Left hindlimb (tissue), 1 donor: Measurements from ENCODE around the gene ST6GAL1.
"Not testable (repeated sequence)": the region's sequence is repeated elsewhere in the genome, so short reads cannot be mapped to it uniquely, and the experiment has no call there.

ENCODE experiments used
- DNase-seq: peaks from one replicate; pipeline ENCODE4 v3.0.0-alpha.2; 2018

ST6GAL1 gene

GRCh38 chr3:187054433-187054832, 124.1 kb downstream of the ST6GAL1 start:
- DNase-seq = not testable (repeated sequence)

GRCh38 chr3:187057803-187058202, 127.5 kb downstream of the ST6GAL1 start:
- not testable (repeated sequence) for DNase-seq

- DNase-seq = no peak
Observed at GRCh38 chr3:187061748-187062147, 131.4 kb downstream of the ST6GAL1 start.

DNA sequence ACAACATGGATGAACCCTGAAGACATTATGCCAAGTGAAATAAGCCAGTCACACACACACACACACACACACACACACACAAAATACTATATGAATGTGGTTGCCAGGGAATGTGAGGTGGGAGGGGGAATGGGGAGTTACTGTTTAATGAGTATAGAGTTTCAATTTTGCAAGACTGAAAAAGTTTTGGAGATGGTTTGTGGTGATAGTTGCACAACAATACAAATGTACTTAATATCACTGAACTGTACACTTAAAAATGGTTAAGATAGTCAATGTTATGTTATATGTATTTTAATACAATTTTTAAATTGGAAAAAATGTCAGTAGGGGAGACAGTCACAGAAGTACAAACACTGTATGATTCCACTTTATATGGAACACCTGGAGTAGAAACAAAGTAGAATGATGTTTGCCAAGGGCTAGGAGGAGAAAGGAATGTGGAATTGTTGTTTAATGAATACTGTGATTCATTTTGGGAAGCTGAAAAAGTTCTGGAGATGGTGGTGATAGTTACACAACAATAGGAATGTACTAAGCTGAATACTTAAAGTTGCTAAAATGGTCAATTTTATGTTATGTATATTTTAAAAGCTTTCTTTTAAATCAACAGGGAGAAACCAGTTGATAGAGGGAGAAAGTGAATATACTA, 132.3 kb downstream of the ST6GAL1 start:
- DNase-seq = no peak

DNA sequence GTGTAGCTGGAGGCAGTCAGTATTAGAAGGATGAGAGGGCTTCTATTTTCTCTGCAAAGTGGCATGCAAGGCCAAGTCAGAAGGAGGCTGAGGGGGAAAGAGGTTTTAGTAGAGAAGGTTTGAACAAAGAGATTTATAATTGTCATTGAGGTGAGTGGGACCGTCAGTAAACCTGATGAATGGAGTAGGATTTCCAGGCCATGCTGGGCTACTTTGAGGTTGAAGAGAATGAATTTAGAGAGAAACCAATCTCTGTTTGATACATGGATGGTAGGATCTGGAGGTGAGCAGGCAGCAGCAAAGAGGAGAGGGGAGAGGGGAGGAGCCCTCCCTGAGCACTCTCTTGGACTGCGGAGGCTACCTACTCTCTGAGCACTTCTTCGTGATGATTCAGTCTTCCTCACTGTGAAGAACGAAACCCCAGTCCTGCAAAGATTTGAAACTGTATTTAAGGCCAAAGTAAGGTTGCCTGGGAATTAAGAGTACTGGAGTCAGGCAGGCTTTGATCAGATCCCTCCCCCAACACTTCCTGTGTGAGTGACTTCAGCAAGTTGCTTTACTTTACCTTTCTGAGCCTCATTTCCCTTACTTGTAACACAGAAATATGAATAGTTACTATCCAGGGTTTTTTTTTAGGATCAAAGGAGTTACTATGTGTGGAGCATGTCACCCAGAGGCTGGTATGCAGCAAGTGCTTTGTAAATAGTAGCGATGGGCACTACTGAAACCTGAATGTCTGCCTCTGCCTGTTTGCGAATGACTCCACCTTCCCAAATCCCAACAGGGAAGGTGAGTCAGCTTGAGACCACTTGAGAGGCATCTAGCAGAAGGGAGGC, 133.2 kb downstream of the ST6GAL1 start:
- DNase-seq = no peak

- DNase-seq = no peak
Observed at GRCh38 chr3:187064210-187065115, 134.1 kb downstream of the ST6GAL1 start.

- DNase-seq = no peak
Observed at GRCh38 chr3:187066228-187066995, 136.1 kb downstream of the ST6GAL1 start.

DNA sequence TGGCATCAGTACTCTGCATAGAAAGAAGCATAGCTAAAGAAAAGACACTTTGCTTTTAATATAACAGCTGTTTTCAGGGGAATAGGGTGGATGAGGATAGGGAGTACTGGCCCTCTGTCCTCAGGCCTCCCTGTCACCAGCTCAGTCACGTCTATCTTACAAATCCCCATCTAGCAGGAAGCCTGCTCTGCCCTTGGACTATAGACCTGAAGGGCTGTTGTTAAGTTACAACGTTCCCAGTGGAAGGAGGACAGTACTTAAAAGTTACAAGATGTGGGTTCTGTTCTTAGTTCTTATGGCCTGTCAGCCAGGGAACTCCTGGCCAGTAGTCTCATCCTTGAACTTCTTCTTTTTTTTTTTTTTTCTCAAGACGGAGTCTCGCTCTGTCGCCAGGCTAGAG, 138.5 kb downstream of the ST6GAL1 start:
- DNase-seq = no peak

DNA sequence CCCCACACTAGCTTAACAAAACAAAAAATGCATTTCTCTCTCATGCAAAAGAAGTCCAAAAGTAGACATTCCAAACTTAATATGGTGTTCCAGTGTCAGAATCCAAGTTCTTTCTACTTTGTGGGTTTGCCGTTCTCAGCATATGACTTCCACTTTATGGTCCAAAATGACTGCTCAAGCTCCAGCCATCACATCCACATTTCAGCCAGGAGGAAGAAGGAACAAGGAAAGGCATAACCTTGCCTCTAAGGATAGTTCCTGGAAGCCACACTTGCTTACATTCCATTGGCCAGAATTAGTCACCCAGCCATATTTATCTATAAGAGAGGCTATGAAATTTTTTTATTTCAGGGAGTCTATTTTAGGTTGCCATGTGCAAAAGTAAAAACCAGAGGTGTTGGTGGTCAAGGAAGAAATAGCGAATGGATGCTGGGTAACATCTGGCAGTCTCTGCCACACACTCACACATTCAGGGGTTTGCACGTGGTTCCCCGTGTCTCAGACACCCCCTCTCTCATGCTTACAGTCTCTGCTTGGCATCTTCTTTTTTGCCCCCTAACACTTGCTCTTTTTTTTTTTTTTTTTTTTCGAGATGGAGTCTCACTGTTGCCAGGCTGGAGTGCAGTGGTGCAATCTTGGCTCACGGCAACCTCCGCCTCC, 139.7 kb downstream of the ST6GAL1 start:
- DNase-seq = no peak

DNA sequence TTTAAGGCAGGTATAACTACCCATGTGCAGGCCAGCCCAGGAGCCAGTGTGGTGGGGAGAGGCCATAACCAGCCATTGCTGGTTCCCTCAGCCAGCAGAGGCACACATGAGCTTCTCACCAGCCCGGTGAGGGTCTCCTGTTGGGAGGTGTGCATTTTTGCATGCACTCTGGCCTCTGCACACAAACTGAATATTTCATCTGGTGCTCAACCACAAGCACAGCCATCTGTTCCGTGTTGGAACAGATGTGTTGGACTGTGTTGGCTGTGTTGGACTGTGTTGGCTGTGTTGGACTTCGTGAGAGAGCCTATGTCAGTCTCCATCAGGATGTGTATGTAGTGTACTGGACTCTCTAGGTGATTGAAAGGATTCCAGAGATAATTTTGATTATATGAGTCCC, 141.8 kb downstream of the ST6GAL1 start:
- DNase-seq = no peak

- no peak for DNase-seq
Observed at GRCh38 chr3:187072511-187072910, 142.2 kb downstream of the ST6GAL1 start.

- DNase-seq = no peak
Observed at GRCh38 chr3:187073581-187074098, 143.3 kb downstream of the ST6GAL1 start.

- no peak for DNase-seq
Observed at GRCh38 chr3:187074846-187075245, 144.5 kb downstream of the ST6GAL1 start.

GRCh38 chr3:187076297-187076696, 146.0 kb downstream of the ST6GAL1 start:
- DNase-seq = no peak

- DNase-seq = no peak
Observed at GRCh38 chr3:187077085-187077484, 146.8 kb downstream of the ST6GAL1 start.

- no peak for DNase-seq
Observed at GRCh38 chr3:187077537-187077936, 147.2 kb downstream of the ST6GAL1 start.

DNA sequence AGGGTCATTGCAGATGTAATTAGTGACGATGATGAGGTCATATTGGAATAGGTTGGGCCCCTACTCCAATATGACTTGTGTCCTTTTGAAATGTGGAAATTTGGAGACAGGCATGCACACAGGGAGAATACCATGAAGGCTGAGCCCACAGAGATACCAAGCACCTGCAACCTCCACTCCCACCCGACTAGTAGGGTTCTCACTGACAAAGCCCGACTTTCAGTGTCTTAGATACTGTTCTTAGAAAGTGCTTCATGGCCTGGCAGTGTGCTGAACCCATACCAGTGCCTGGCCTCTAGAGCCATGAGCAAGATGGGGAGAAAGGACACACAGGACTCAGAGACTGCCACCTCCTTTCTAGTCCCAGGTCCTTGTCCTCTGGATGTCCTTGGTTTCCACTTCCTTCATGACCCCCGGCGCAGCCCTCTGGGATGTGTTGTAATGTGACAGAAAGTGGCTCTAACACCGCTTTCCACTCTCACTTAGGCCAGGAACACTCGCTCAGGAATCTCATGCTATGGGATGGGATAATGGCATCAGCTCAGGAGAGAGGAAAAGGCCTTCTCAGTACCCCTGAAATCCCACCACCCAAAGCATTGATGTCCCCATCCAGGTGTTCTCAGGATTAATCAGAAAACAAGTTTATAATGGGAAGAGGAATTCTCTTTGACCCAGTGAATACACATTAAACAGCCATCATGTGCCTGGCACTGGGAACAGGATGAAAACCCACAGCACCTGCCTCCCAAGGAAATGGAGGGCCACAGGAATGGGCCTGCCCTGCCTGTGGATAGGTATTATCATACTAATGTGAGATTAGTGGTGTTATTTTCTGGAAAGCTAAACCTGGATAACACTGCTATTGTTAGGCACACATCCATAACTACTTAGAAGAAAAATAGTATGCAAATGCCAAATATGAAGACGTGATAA, 149.0 kb downstream of the ST6GAL1 start:
- no peak for DNase-seq

GRCh38 chr3:187080799-187081450, 150.6 kb downstream of the ST6GAL1 start:
- DNase-seq = no peak

DNA sequence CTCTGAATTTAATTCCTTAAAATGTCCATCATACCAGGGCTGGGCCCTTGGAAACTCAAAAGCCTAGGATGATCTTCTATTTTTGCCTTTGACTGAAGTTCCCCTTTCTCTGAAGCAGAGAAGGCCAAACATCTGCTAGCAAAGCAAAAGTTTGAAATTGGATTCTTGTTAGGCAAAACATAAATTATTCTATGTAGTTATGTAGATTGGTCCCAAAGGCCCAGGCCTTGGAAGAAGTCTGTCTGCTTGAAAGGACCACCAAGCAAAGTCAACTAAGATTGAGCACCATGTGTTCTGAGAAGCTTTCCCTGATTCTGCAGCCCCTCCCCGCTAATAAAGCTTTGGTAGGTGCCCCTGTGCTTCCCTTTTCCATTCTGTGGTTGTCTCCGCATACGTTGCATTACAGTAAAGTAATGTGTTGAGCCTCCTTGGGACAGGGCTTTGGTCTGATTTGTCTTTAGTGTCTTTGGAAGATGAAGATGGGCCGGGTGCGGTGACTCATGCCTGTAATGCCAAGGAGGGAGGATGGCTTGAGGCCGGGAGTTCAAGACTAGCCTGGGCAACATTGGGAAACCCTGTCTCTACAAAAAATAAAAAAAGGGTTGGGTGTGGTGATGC, 152.5 kb downstream of the ST6GAL1 start:
- DNase-seq = no peak

DNA sequence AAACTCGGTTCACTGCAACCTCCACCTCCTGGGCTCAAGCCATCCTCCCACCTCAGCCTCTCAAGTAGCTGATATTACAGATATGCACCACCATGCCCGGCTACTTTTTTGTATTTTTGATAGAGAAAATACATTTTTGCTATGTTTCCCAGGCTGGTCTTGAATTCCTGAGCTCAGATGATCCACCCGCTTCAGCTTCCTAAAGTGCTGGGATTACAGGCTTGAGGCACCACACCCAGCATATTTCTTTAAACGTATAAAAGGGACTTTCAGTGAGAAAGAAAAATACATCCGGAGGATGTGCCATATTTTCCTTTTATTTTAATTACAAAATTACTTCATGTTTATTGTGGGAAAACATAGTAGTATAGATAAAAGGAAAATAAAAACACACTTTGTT, 153.8 kb downstream of the ST6GAL1 start:
- DNase-seq = no peak
